ENCODE results near the gene ALDOC. TPM values are rescaled to one million over a fixed set of nuclear protein-coding genes. Genes with fewer than 3 reads are reported as not detected.

Gene ALDOC
- total and polyA plus RNA-seq, 2 of the 13 experiments (the other 11 are each of a cell fraction or from before 2014, with no cell fraction given), result 15.4 to 60.9 TPM

GRCh38 chr17:28613931-28614381, 37.3 kb upstream of the ALDOC start, which contains the start of gene RSKR:
Gene RSKR, minus strand, starts transcription at chr17:28614185. Its CDS starts 24 bp downstream, at chr17:28614161.
- no peaks in the 10 kb centered on the region for H3K79me2 ChIP-seq (ENCODE audit: insufficient read depth, low read length)
- H3K4me3 ChIP-seq (replicated peaks in 1 of 3; ENCODE audit: insufficient read depth in 1 of 3, low read depth in 2 of 3, low read length in 3 of 3), result no peak within 1 kb of the TSS
- TF ChIP-seq ATF6 (CRISPR knock-in tag; conservative IDR thresholded peaks at IDR 0.05), result no peak
- no peaks in the 10 kb centered on the region for H4K20me1 ChIP-seq (ENCODE audit: insufficient read depth, low read length)
- ATAC-seq, result peak; percentile 28; the same call in 2 of the 3 replicates
- in situ Hi-C loops (cut with HindIII; ENCODE audit: extremely low pct_ligation_motif_present, low pct_unique_long_range_greater_than_20kb) (loop anchor here (5.0 kb wide), 1 partner anchor 122 kb away; no protein-coding TSS in a partner anchor), intact Hi-C loops (cut with micrococcal nuclease; ENCODE audit: unreplicated experiment) (loop anchor here (1.0 to 2.0 kb wide), 2 partner anchors 65 to 120 kb away; no protein-coding TSS in a partner anchor)
- no peak within 1 kb of the TSS for H3K9ac ChIP-seq (ENCODE audit: insufficient read depth, low read depth, low read length)
- BruUV-seq (replicated peaks), result no TSS peak
- H3K4me2 ChIP-seq (ENCODE audit: low read depth, low read length), result no peak within 1 kb of the TSS
- H3K27ac ChIP-seq (ENCODE audit: extremely low read length, insufficient read depth, low read length), result no peak within 1 kb of the TSS
- POLR2A ChIA-PET, result no interaction called here
- peaks cover 34 to 52% of the 10 kb centered on the region in 2 experiments for H3K36me3 ChIP-seq (replicated peaks in 1 of 2; ENCODE audit: control insufficient read depth in 1 of 2, insufficient read depth in 2 of 2, low read length in 2 of 2)
- WGBS (ENCODE audit: low lambda C conversion rate), result 92% methylated on average over 4 of the region's 5 CpGs
- no peak for DNase-seq (ENCODE audit: low spot score)
- no peak within 1 kb of the TSS for H2AFZ ChIP-seq (ENCODE audit: low read length)
- no peaks in the 10 kb centered on the region for H3K27me3 ChIP-seq (ENCODE audit: control insufficient read depth in 1 of 2, insufficient read depth in 2 of 2, low read length in 2 of 2)
- CTCF ChIA-PET (ENCODE audit: low intra/inter-chr PET ratio, low total read pairs), result interaction anchor here (0.8 to 1.3 kb wide), 3 partner anchors 66 to 120 kb away, joined by 4 to 5 read pairs (median 5); no protein-coding TSS in a partner anchor
- no peaks in the 10 kb centered on the region for H3K4me1 ChIP-seq (ENCODE audit: insufficient read depth, low read length)
- no peaks in the 10 kb centered on the region for H3K9me3 ChIP-seq (ENCODE audit: low read length)
- FAIRE-seq, result no peak

GRCh38 chr17:28612936-28613872, 36.5 kb upstream of the ALDOC start:
- peak; percentile 49 for FAIRE-seq
- in situ Hi-C loops (cut with HindIII; ENCODE audit: extremely low pct_ligation_motif_present, low pct_unique_long_range_greater_than_20kb), result loop anchor here (5.0 kb wide), 1 partner anchor 121 kb away; no protein-coding TSS in a partner anchor
- CTCF ChIA-PET (ENCODE audit: low intra/inter-chr PET ratio, low total read pairs), result interaction anchor here (0.8 to 1.3 kb wide), 3 partner anchors 65 to 119 kb away, joined by 4 to 5 read pairs (median 5); no protein-coding TSS in a partner anchor
- TF ChIP-seq RAD21 (CRISPR knock-in tag; IDR thresholded peaks at IDR 0.05) (peak; percentile 38; the same call in 1 of the 2 replicates), MAZ (IDR thresholded peaks at IDR 0.05; ENCODE audit: borderline replicate concordance, low read depth, low read length) (no peak), MAZ (CRISPR knock-in tag; IDR thresholded peaks at IDR 0.05; ENCODE audit: low read depth) (no peak), POLR2G (IDR thresholded peaks at IDR 0.05; ENCODE audit: low read depth, low read length) (peak; percentile 31; the same call in 1 of the 2 replicates), SMC3 (IDR thresholded peaks at IDR 0.05; ENCODE audit: low read length) (peak; percentile 42; the same call in 1 of the 2 replicates), CBFB (CRISPR knock-in tag; IDR thresholded peaks at IDR 0.05) (no peak), ZNF619 (CRISPR knock-in tag; IDR thresholded peaks at IDR 0.05) (no peak), ZNF138 (CRISPR knock-in tag; IDR thresholded peaks at IDR 0.05; ENCODE audit: low read depth) (no peak), ZMYM2 (CRISPR knock-in tag; IDR thresholded peaks at IDR 0.05) (no peak), CTCF (CRISPR knock-in tag; IDR thresholded peaks at IDR 0.05) (peak; percentile 79)

More at GRCh38 chr17:28612936-28613872, 36.5 kb upstream of the ALDOC start:
- Histone ChIP-seq H3K4me2 (ENCODE audit: low read depth, low read length) (no peak overlapping the region), H2AFZ (ENCODE audit: low read length) (no peak overlapping the region), H3K27me3 (ENCODE audit: control insufficient read depth in 1 of 2, insufficient read depth in 2 of 2, low read length in 2 of 2) (no peaks in the 10 kb centered on the region), H3K4me1 (ENCODE audit: insufficient read depth, low read length) (no peaks in the 10 kb centered on the region), H3K4me3 (replicated peaks in 1 of 3; ENCODE audit: insufficient read depth in 1 of 3, low read depth in 2 of 3, low read length in 3 of 3) (no peak overlapping the region), H4K20me1 (ENCODE audit: insufficient read depth, low read length) (no peaks in the 10 kb centered on the region), H3K79me2 (ENCODE audit: insufficient read depth, low read length) (no peaks in the 10 kb centered on the region), H3K9me3 (ENCODE audit: low read length) (no peaks in the 10 kb centered on the region), H3K9ac (ENCODE audit: insufficient read depth, low read depth, low read length) (no peak overlapping the region), H3K27ac (ENCODE audit: extremely low read length, insufficient read depth, low read length) (no peak overlapping the region), H3K36me3 (replicated peaks in 1 of 2; ENCODE audit: control insufficient read depth in 1 of 2, insufficient read depth in 2 of 2, low read length in 2 of 2) (peaks cover 29 to 47% of the 10 kb centered on the region in 2 experiments; a peak in 4 of 5 replicates)
- DNase-seq (ENCODE audit: low spot score) (peak; percentile 52), ATAC-seq (peak; percentile 81)
- WGBS (ENCODE audit: low lambda C conversion rate), result 78% methylated on average over 6 of the region's 6 CpGs
- intact Hi-C loops (cut with micrococcal nuclease; ENCODE audit: unreplicated experiment), result loop anchor here (1.0 to 2.0 kb wide), 2 partner anchors 64 to 119 kb away; no protein-coding TSS in a partner anchor
- BruUV-seq (replicated peaks), result no TSS peak
- POLR2A ChIA-PET, result interaction anchor here (0.5 to 1.6 kb wide), 3 partner anchors 11 to 62 kb away, joined by 3 to 5 read pairs (median 3); no protein-coding TSS in a partner anchor
